Activated CD4-positive, alpha-beta memory T cell treated with anti-CD3 and anti-CD28 coated beads, Interleukin-2, amount 10 ng/mL, durations not matched to agents 7 days and 5 days (primary cell): ENCODE data around the gene DLK2. TPM values are rescaled to one million over a fixed set of nuclear protein-coding genes. Genes with fewer than 3 reads are reported as not detected.
"Not testable (repeated sequence)": the region's sequence is repeated elsewhere in the genome, so short reads cannot be mapped to it uniquely, and the experiment has no call there.

Experiments used
- CTCF ChIA-PET: fragments of 350-600 bp; sonication (Branson Sonifier 250); formaldehyde crosslinking; loops from one replicate; lab custom pipeline; 2021; ENCODE audit warnings: antibody characterized with exemption, inconsistent platforms; lab: Charles Lee
- POLR2A ChIA-PET: fragments of 350-600 bp; sonication (Branson Sonifier 250); formaldehyde crosslinking; loops from one replicate; lab custom pipeline; 2021; ENCODE audit warnings: antibody characterized with exemption; lab: Charles Lee
- DNase-seq: peaks from one replicate; pipeline ENCODE4 v3.0.0-alpha.2; 2020
- H3K27ac Mint-ChIP-seq: one replicate; pipeline ENCODE4 v1.8.0; 2021; ENCODE audit warnings: mild to moderate bottlenecking, mixed read lengths
- H3K27me3 Mint-ChIP-seq: one replicate; pipeline ENCODE4 v1.8.0; 2021; ENCODE audit warnings: mixed read lengths
- H3K36me3 Mint-ChIP-seq: one replicate; pipeline ENCODE4 v1.8.0; 2021; ENCODE audit warnings: low read depth, mixed read lengths
- H3K4me1 Mint-ChIP-seq: one replicate; pipeline ENCODE4 v1.8.0; 2021; ENCODE audit warnings: mixed read lengths
- H3K4me3 Mint-ChIP-seq: one replicate; pipeline ENCODE4 v1.8.0; 2021; ENCODE audit warnings: mild to moderate bottlenecking, mixed read lengths
- H3K9me3 Mint-ChIP-seq: one replicate; pipeline ENCODE4 v1.8.0; 2021; ENCODE audit warnings: mixed read lengths
- total RNA-seq, 2 experiments: library from RNA; stranded (reverse); gene quantifications; one replicate each; pipeline ENCODE4 v1.2.3, GENCODE V29; 2021

DLK2 gene
- total RNA-seq, 2 experiments from 2014 or later, result 0.18 to 0.50 TPM

GRCh38 chr6:43413002-43413401 is 42.3 kb downstream of the DLK2 start:
- CTCF ChIA-PET, result no interaction called here
- no peaks in the 10 kb centered on the region for H3K36me3 Mint-ChIP-seq
- no peak overlapping the region for H3K4me3 Mint-ChIP-seq
- POLR2A ChIA-PET, result no interaction called here
- peaks cover 20% of the 10 kb centered on the region for H3K27me3 Mint-ChIP-seq
- no peaks in the 10 kb centered on the region for H3K9me3 Mint-ChIP-seq
- no peaks in the 10 kb centered on the region for H3K4me1 Mint-ChIP-seq
- no peak overlapping the region for H3K27ac Mint-ChIP-seq
- DNase-seq, result no peak

DNA sequence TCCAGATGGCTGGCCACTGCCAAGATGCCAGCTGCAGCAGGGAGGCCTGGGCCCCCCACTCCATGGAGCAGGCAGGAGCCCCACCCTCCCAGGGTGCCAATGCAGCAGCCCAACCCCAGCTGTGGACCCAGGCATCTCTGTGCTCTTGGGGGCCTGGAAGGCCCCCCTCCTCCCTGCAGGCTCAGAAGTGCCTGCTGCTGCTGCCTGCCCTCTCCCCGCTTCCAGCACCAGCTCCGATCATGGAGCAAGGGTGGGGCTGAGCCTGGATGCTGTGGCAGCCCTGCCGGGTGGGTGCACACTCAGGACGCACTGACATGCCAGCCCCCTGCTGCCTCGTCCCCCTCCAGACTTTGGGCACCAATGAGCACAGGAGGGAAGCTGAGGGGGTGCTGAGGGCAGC is 42.8 kb downstream of the DLK2 start:
- Mint-ChIP-seq H3K9me3 (no peaks in the 10 kb centered on the region), H3K27me3 (peaks cover 18% of the 10 kb centered on the region), H3K4me1 (no peaks in the 10 kb centered on the region), H3K36me3 (no peaks in the 10 kb centered on the region), H3K4me3 (no peak overlapping the region), H3K27ac (no peak overlapping the region)
- no peak for DNase-seq
- POLR2A ChIA-PET, result no interaction called here
- CTCF ChIA-PET, result no interaction called here

- H3K4me3 Mint-ChIP-seq, DNase-seq, H3K9me3 Mint-ChIP-seq, CTCF ChIA-PET, POLR2A ChIA-PET, H3K27ac Mint-ChIP-seq, H3K36me3 Mint-ChIP-seq, H3K4me1 Mint-ChIP-seq: not testable (repeated sequence)
- peaks cover 12% of the 10 kb centered on the region for H3K27me3 Mint-ChIP-seq
These were observed 44.6 kb downstream of the DLK2 start for GRCh38 chr6:43410776-43411175.

GRCh38 chr6:43408259-43408658 is 47.1 kb downstream of the DLK2 start:
- H3K4me3 Mint-ChIP-seq, result no peak overlapping the region
- H3K4me1 Mint-ChIP-seq, result no peaks in the 10 kb centered on the region
- no peak overlapping the region for H3K27ac Mint-ChIP-seq
- no peak for DNase-seq
- CTCF ChIA-PET, result no interaction called here
- no peaks in the 10 kb centered on the region for H3K36me3 Mint-ChIP-seq
- H3K27me3 Mint-ChIP-seq, result peaks cover 20% of the 10 kb centered on the region
- H3K9me3 Mint-ChIP-seq, result no peaks in the 10 kb centered on the region
- POLR2A ChIA-PET, result no interaction called here

GRCh38 chr6:43407296-43407695 is 48.1 kb downstream of the DLK2 start:
- ChIA-PET POLR2A (no interaction called here), CTCF (no interaction called here)
- H3K9me3 Mint-ChIP-seq, result no peaks in the 10 kb centered on the region
- DNase-seq, result no peak
- no peak overlapping the region for H3K27ac Mint-ChIP-seq
- no peak overlapping the region for H3K4me3 Mint-ChIP-seq
- H3K36me3 Mint-ChIP-seq, result no peaks in the 10 kb centered on the region
- peaks cover 22% of the 10 kb centered on the region for H3K27me3 Mint-ChIP-seq
- H3K4me1 Mint-ChIP-seq, result no peaks in the 10 kb centered on the region

DNA sequence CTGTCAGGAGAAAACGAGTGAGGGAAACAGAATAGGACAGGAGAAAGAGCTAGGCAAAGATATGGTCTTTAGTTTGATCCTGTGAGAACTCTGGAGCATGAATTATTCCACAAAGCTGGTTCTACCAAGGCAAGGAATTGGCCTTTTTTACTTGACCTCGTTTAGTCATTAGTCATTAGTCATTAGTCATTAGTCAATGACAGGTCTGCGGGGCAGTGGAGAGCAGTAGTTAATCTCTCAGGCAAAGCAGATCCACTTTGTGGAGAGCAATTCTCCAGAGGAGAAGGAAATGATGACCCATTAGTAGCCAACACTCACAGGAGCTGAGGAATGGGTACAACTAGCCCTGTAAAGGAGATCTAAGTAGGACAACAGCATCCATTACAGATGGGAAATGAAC is 50.0 kb downstream of the DLK2 start:
- peaks cover 22% of the 10 kb centered on the region for H3K27me3 Mint-ChIP-seq
- ChIA-PET CTCF (no interaction called here), POLR2A (no interaction called here)
- no peak overlapping the region for H3K27ac Mint-ChIP-seq
- no peaks in the 10 kb centered on the region for H3K4me1 Mint-ChIP-seq
- no peaks in the 10 kb centered on the region for H3K36me3 Mint-ChIP-seq
- H3K4me3 Mint-ChIP-seq, result no peak overlapping the region
- DNase-seq, result no peak
- no peaks in the 10 kb centered on the region for H3K9me3 Mint-ChIP-seq

DNA sequence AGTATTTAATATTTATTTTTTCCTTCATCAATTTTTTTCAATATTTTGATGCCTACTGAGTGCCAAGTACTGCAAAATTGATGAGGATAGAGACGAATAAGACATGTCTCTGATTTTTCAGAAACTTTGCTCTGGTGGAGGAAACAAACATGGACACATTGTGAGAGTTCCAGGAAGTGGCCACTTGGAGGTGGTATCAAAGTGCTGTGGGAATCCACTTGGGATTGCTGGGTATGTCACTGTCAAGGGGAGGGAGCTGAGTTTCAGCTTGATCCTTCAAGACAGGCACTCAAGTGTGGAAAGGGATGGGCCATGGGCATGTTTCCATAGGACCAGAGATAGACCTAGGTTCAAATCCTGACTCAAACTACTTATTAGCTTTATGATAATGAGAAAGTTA is 52.5 kb downstream of the DLK2 start:
- CTCF ChIA-PET, result interaction anchor here (1.7 kb wide), 1 partner anchor 47 kb away, joined by 3 read pairs; no protein-coding TSS in a partner anchor
- H3K27ac Mint-ChIP-seq, result no peak overlapping the region
- H3K4me3 Mint-ChIP-seq, result no peak overlapping the region
- H3K9me3 Mint-ChIP-seq, result no peaks in the 10 kb centered on the region
- peaks cover under 1% of the 10 kb centered on the region for H3K4me1 Mint-ChIP-seq
- POLR2A ChIA-PET, result no interaction called here
- DNase-seq, result no peak
- H3K36me3 Mint-ChIP-seq, result no peaks in the 10 kb centered on the region
- peaks cover 20% of the 10 kb centered on the region for H3K27me3 Mint-ChIP-seq

- Mint-ChIP-seq H3K4me1 (peaks cover 2% of the 10 kb centered on the region), H3K27me3 (peaks cover 23% of the 10 kb centered on the region), H3K9me3 (no peaks in the 10 kb centered on the region), H3K27ac (no peak overlapping the region), H3K4me3 (no peak overlapping the region), H3K36me3 (no peaks in the 10 kb centered on the region)
- ChIA-PET CTCF (interaction anchor here (1.7 kb wide), 1 partner anchor 46 kb away, joined by 3 read pairs; no protein-coding TSS in a partner anchor), POLR2A (interaction anchor here (1.3 kb wide), 1 partner anchor 32 kb away, joined by 3 read pairs; the partner anchor contains the start of gene ZNF318)
- no peak for DNase-seq
These were observed 53.6 kb downstream of the DLK2 start for GRCh38 chr6:43401730-43402129.

Other genes with a start within 250 kb of the DLK2 start
- 10 to 100 TPM; 39.6 to 42.5 TPM for gene DNPH1, start 226.1 kb downstream of the DLK2 start, total RNA-seq
- under 1 TPM; 0.30 TPM for gene TTBK1, start 212.1 kb downstream of the DLK2 start, total RNA-seq
- not detected for gene SLC22A7, start 157.3 kb downstream of the DLK2 start, total RNA-seq
- gene CRIP3, start 146.7 kb downstream of the DLK2 start, total RNA-seq, result under 1 TPM in 1 of 2 experiments, not detected in 1; 0.88 TPM
- 10 to 100 TPM; 16.2 to 16.9 TPM for gene ZNF318, start 85.9 kb downstream of the DLK2 start, total RNA-seq
- 10 to 100 TPM; 46.8 to 49.8 TPM for gene ABCC10, start 28.0 kb downstream of the DLK2 start, total RNA-seq
- gene TJAP1, start 22.0 kb upstream of the DLK2 start, total RNA-seq, result 10 to 100 TPM; 34.7 to 36.6 TPM
- gene LRRC73, start 54.8 kb upstream of the DLK2 start, total RNA-seq, result under 1 TPM; 0.23 to 0.25 TPM
- 10 to 100 TPM; 71.5 to 77.4 TPM for gene YIPF3, start 61.4 kb upstream of the DLK2 start, total RNA-seq
- gene POLR1C, start 61.5 kb upstream of the DLK2 start, total RNA-seq, result 10 to 100 TPM; 24.1 to 24.3 TPM
- gene XPO5, start 120.5 kb upstream of the DLK2 start, total RNA-seq, result 10 to 100 TPM; 62.5 to 78.5 TPM
- gene POLH, start 120.6 kb upstream of the DLK2 start, total RNA-seq, result 10 to 100 TPM; 74.6 to 75.5 TPM
- 100 to 1,000 TPM; 107 to 112 TPM for gene GTPBP2, start 173.7 kb upstream of the DLK2 start, total RNA-seq
- 10 to 100 TPM; 40.4 to 41.8 TPM for gene MAD2L1BP, start 180.3 kb upstream of the DLK2 start, total RNA-seq
- not detected for gene RSPH9, start 189.5 kb upstream of the DLK2 start, total RNA-seq
- 10 to 100 TPM; 38.5 to 40.5 TPM for gene MRPS18A, start 232.2 kb upstream of the DLK2 start, total RNA-seq